BLaER1 treated with 17β-estradiol and CSF1 and Interleukin-3, amounts not matched to agents 10 nM and 100 nM (cell line): ENCODE data around the gene OSMR.

Source experiments
- H3K27ac ChIP-seq, 11 experiments: shearing (Covaris generic); formaldehyde crosslinking; 2 replicates each; pipeline ENCODE4 v1.8.1; 2022
- H3K27me3 ChIP-seq, 11 experiments: shearing (Covaris generic); formaldehyde crosslinking; 2 replicates each; pipeline ENCODE4 v1.8.1; 2022
- H3K36me3 ChIP-seq, 11 experiments: shearing (Covaris generic); formaldehyde crosslinking; 2 replicates each; pipeline ENCODE4 v1.8.1; 2022
- H3K4me1 ChIP-seq, 10 experiments: shearing (Covaris generic); formaldehyde crosslinking; 2 replicates each; pipeline ENCODE4 v1.8.1; 2022
- H3K4me2 ChIP-seq, 11 experiments: shearing (Covaris generic); formaldehyde crosslinking; 2 replicates each; pipeline ENCODE4 v1.8.1; 2022
- H3K4me3 ChIP-seq, 10 experiments: shearing (Covaris generic); formaldehyde crosslinking; 2 replicates each; pipeline ENCODE4 v1.8.1; 2022
- H3K9ac ChIP-seq, 11 experiments: shearing (Covaris generic); formaldehyde crosslinking; 2 replicates each; pipeline ENCODE4 v1.8.1; 2022
- H3K9me3 ChIP-seq, 11 experiments: shearing (Covaris generic); formaldehyde crosslinking; replicated peaks in 1 of 11; 2 replicates each; pipeline ENCODE4 v1.8.1; 2022
- H4K20me1 ChIP-seq, 11 experiments: shearing (Covaris generic); formaldehyde crosslinking; 2 replicates each; pipeline ENCODE4 v1.8.1; 2022
- Cebpa-rat ChIP-seq, 11 experiments: shearing (Covaris generic); IDR thresholded peaks; 2 replicates each; pipeline ENCODE4 v1.8.1; 2022

OSMR gene

DNA sequence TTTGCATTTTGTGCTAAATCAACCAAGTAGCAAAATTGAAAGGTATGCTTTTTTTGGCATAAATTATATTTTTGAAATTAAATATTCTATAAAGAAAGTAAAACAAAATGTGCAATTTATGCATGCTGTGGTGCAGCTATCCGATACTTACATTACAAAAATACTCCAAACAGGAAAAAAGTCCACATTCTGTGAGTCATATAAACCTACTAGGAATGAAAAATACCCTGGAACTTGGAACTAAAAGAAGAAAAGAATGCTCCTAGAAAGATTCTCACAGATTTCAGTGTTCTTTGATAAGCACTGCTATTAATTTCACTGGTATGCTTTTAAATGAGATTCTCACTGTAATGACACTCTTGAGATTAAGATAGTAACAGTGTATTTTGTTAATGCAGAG, 92.6 kb downstream of the OSMR start:
- H3K4me3 ChIP-seq = no peak overlapping the region
- TF ChIP-seq Cebpa-rat (IDR thresholded peaks at IDR 0.05) = no peak
- no peaks in the 10 kb centered on the region for H3K9me3 ChIP-seq
- H3K4me2 ChIP-seq = no peak overlapping the region
- H3K27ac ChIP-seq = no peak overlapping the region
- H3K36me3 ChIP-seq = peaks cover 28 to 70% (median 48%) of the 10 kb centered on the region in 11 experiments
- H3K4me1 ChIP-seq = peaks cover 0 to 11% (median 2%) of the 10 kb centered on the region in 10 experiments; a peak in 6 of 20 replicates
- H3K27me3 ChIP-seq = no peaks in the 10 kb centered on the region
- peaks cover 0 to 4% (median 0%) of the 10 kb centered on the region in 11 experiments; a peak in 1 of 22 replicates for H4K20me1 ChIP-seq
- H3K9ac ChIP-seq = no peak overlapping the region

DNA sequence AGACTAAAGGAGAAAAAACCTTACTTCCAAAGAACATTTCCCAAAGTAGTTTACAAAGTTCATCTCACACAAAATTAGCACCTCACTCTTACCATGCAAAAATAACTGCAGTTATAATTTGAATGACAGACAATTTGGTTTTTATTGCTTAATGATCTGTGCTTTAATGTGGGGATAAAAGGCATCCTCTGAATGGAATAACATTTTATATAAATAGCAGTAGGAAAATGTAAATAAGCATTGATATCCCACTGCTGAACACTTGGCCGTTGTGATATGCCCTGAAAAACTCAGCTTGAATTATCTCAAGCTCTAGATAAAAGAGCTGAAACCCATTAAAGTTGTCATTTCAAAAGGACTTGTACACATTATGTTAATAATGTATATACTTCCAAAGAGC, 93.2 kb downstream of the OSMR start:
- Histone ChIP-seq H3K36me3 (peaks cover 33 to 76% (median 53%) of the 10 kb centered on the region in 11 experiments), H3K27me3 (no peaks in the 10 kb centered on the region), H4K20me1 (peaks cover 0 to 4% (median 0%) of the 10 kb centered on the region in 11 experiments; a peak in 1 of 22 replicates), H3K4me1 (peaks cover 0 to 7% (median 0%) of the 10 kb centered on the region in 10 experiments; a peak in 6 of 20 replicates), H3K9me3 (no peaks in the 10 kb centered on the region), H3K4me3 (no peak overlapping the region), H3K9ac (no peak overlapping the region), H3K4me2 (no peak overlapping the region), H3K27ac (no peak overlapping the region)
- no peak for TF ChIP-seq Cebpa-rat (IDR thresholded peaks at IDR 0.05)

DNA sequence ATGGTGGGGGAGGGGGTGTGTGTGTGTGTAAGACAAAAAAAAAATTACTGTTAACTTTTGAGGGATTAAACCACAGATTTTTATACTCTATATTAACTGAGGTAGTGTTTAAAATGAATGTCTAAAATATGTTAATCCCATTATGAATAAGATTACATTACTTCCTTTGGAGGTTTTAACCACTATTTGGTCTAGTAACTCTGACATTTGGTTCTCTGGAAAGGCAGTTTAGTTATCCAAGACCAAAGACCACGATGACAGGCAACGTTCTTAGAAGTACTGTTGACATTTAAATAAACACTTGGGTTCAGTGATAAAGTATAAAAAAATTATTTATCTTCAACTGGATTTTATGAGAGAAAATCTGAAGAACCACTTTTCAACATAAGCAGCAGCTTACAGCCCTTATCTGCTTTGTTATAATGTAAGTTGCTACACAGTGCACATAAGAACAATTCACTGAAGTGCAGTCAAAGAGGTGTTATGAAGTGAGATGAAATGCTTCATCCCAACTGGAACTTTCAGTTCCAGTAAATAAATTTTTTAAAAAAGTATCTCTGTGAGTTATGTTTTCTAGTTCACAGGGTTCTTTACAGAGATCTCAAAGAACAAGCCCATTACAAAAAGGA, 94.5 kb downstream of the OSMR start:
- no peak overlapping the region for H3K27ac ChIP-seq
- TF ChIP-seq Cebpa-rat (IDR thresholded peaks at IDR 0.05) = no peak
- H3K4me1 ChIP-seq = peaks cover 0 to 7% (median 0%) of the 10 kb centered on the region in 10 experiments; a peak in 1 of 20 replicates
- peaks cover 0 to 4% (median 0%) of the 10 kb centered on the region in 11 experiments; a peak in 1 of 22 replicates for H4K20me1 ChIP-seq
- no peak overlapping the region for H3K4me3 ChIP-seq
- no peaks in the 10 kb centered on the region for H3K9me3 ChIP-seq
- no peaks in the 10 kb centered on the region for H3K27me3 ChIP-seq
- H3K9ac ChIP-seq = no peak overlapping the region
- H3K36me3 ChIP-seq = peaks cover 47 to 90% (median 67%) of the 10 kb centered on the region in 11 experiments
- no peak overlapping the region; a peak in 1 of 22 replicates for H3K4me2 ChIP-seq

DNA sequence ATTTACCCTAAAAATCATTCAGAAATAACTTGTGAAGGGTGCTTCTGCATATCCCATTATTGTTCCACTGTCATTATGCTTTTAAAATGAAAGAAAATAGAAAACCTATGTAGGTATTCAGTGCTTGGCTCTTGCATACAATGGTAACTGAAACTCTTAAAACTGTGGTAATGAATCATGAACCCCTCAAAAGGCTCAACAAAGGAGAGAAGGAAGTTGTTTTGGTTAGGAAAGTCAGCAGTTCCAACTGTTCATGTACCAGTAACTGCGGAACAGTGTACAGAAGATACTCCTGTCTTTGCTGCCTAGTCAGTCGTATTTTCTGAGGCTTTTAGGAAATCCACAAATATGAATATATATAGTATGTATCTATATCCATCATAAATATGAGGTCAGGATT, 96.1 kb downstream of the OSMR start:
- Histone ChIP-seq H3K9me3 (no peaks in the 10 kb centered on the region), H3K9ac (no peak overlapping the region), H3K4me2 (no peak overlapping the region), H3K27ac (no peak overlapping the region), H4K20me1 (peaks cover 0 to 4% (median 0%) of the 10 kb centered on the region in 11 experiments; a peak in 1 of 22 replicates), H3K4me3 (no peak overlapping the region), H3K36me3 (peaks cover 56 to 94% (median 73%) of the 10 kb centered on the region in 11 experiments), H3K27me3 (no peaks in the 10 kb centered on the region), H3K4me1 (peaks cover 0 to 7% (median 0%) of the 10 kb centered on the region in 10 experiments; a peak in 1 of 20 replicates)
- no peak for TF ChIP-seq Cebpa-rat (IDR thresholded peaks at IDR 0.05)

DNA sequence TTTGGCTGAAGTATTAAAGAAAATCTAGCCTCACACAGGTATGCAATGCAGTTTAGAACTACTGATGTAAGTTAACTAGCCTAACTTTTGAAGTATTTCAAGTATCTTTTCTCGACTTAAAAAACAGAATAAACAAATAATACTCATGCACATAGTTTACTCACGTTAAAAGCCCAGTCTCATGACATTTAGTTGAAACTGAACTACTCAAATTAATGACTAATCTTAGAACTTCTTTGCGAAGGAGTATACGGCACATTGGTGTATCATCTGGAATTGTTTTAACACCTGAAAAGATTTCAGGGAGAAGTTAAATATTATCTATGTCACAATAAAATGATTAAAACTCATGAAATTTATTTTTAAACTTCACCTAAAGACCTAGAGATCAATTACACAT, 98.5 kb downstream of the OSMR start:
- no peak overlapping the region for H3K4me3 ChIP-seq
- no peak for TF ChIP-seq Cebpa-rat (IDR thresholded peaks at IDR 0.05)
- H3K36me3 ChIP-seq = peaks cover 61 to 94% (median 79%) of the 10 kb centered on the region in 11 experiments
- peaks cover 0 to 7% (median 0%) of the 10 kb centered on the region in 10 experiments; a peak in 1 of 20 replicates for H3K4me1 ChIP-seq
- H3K27me3 ChIP-seq = no peaks in the 10 kb centered on the region
- H3K4me2 ChIP-seq = no peak overlapping the region
- H3K9ac ChIP-seq = no peak overlapping the region
- peaks cover 0 to 4% (median 0%) of the 10 kb centered on the region in 11 experiments; a peak in 2 of 22 replicates for H4K20me1 ChIP-seq
- no peak overlapping the region for H3K27ac ChIP-seq
- no peaks in the 10 kb centered on the region for H3K9me3 ChIP-seq

DNA sequence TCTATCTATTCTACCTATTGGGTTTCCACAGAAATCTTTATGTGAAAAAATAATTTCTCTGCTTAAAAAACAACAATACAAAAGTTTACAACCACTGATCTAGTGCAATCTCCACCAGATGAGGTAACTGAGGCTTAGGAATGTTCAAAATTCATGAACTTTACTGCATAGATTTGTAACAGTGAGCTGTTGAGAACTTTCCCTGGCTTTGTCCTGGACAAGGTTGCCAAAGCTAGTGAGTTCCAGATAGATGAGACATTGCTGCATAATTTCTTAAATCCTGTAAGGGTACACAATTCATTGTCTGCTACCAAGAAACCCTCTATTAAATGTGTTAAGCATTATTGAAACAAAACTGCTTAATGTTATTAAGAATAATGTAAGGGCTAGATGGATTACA, 102.7 kb downstream of the OSMR start:
- H3K4me1 ChIP-seq = no peaks in the 10 kb centered on the region

DNA sequence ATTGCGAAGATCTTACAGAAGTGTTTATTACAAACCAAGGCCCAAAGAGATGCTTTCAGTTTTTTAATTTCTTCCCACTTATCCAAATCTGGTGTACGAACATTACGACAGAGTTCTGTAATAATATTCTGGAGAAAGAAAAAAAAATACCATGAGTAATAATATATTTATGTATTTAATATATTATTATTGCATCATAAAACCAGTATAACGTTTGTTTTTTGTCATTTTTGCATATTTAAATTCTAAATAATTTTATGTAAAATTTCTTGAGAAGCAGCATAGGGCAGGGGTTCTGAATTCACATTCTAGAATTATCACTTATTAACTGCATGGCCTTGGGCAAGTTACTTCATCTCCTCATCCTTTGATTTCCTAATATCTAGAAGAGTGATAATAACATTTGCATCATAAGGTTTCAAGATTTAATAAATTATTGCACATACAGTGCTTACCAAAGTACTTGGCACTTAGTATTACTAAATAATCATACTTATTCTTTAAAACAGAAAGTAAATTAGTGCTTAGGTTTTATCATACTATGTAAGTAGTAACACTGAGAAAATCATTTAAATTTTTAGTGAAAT, 107.7 kb downstream of the OSMR start:
- H4K20me1 ChIP-seq = no peaks in the 10 kb centered on the region
- no peak overlapping the region for H3K9ac ChIP-seq
- H3K36me3 ChIP-seq = peaks cover 90 to 100% (median 98%) of the 10 kb centered on the region in 11 experiments
- no peak for TF ChIP-seq Cebpa-rat (IDR thresholded peaks at IDR 0.05)
- H3K4me2 ChIP-seq = no peak overlapping the region
- no peaks in the 10 kb centered on the region for H3K27me3 ChIP-seq
- no peaks in the 10 kb centered on the region for H3K4me1 ChIP-seq
- H3K4me3 ChIP-seq = no peak overlapping the region
- H3K9me3 ChIP-seq = no peaks in the 10 kb centered on the region
- no peak overlapping the region for H3K27ac ChIP-seq

More for the DNA sequence above, 102.7 kb downstream of the OSMR start:
- Histone ChIP-seq H3K4me3 (no peak overlapping the region), H3K9me3 (no peaks in the 10 kb centered on the region), H3K36me3 (peaks cover 82 to 100% (median 94%) of the 10 kb centered on the region in 11 experiments), H3K4me2 (no peak overlapping the region), H3K27ac (no peak overlapping the region), H4K20me1 (no peaks in the 10 kb centered on the region; a peak in 1 of 22 replicates), H3K27me3 (no peaks in the 10 kb centered on the region), H3K9ac (no peak overlapping the region)
- TF ChIP-seq Cebpa-rat (IDR thresholded peaks at IDR 0.05) = no peak

DNA sequence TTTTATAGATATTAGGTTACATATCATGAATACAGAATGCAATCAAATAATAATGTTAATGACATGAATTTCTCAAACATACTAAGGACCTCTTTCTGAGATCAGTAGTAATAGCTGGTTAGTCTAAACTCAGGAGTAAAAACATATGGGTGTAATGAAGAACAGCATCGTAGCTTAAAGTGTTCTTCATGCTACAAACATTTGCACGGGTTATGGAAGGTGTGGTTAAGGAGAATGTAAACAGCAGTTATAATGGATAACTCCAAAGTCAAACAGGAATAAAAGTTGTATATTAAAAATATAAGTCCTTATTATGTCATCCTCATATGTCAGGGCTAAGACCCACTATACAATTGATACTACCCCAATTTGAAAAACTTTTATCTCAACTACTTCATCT, 115.9 kb downstream of the OSMR start:
- Histone ChIP-seq H3K27ac (no peak overlapping the region), H4K20me1 (no peaks in the 10 kb centered on the region; a peak in 1 of 22 replicates), H3K4me3 (no peak overlapping the region), H3K9ac (no peak overlapping the region), H3K4me1 (no peaks in the 10 kb centered on the region), H3K4me2 (no peak overlapping the region), H3K27me3 (no peaks in the 10 kb centered on the region), H3K9me3 (no peaks in the 10 kb centered on the region), H3K36me3 (peaks cover 57 to 97% (median 95%) of the 10 kb centered on the region in 11 experiments)
- no peak for TF ChIP-seq Cebpa-rat (IDR thresholded peaks at IDR 0.05)

DNA sequence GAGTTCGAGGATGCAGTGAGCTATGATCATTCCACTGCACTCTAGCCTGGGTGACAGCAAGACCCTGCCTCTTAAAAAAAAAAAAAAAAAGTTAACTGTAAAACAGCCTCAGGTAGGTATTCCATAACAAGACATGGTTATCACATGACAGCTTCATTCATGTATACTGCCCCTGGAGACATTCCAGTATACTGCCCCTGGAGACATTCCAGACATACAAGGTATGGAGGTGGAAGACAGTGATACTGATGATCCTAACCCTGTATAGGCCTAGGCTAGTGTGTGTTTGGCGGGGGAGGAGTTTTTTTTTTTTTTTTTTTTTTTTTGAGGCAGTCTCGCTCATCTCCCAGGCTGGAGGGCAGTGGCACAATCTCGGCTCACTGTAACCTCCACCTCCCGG, 122.9 kb downstream of the OSMR start:
- TF ChIP-seq Cebpa-rat (IDR thresholded peaks at IDR 0.05) = no peak
- Histone ChIP-seq H3K27me3 (no peaks in the 10 kb centered on the region), H3K4me1 (no peaks in the 10 kb centered on the region), H4K20me1 (no peaks in the 10 kb centered on the region; a peak in 2 of 22 replicates), H3K4me3 (no peak overlapping the region), H3K27ac (no peak overlapping the region), H3K4me2 (no peak overlapping the region), H3K9ac (no peak overlapping the region), H3K9me3 (no peaks in the 10 kb centered on the region), H3K36me3 (peaks cover 48 to 96% (median 86%) of the 10 kb centered on the region in 11 experiments)
